NCI-H2029 (cell line): ENCODE measurements around the gene ARAP2.
"Not testable (repeated sequence)": the region's sequence is repeated elsewhere in the genome, so short reads cannot be mapped to it uniquely, and the experiment has no call there.

Experiments used
- DNase-seq: peaks from one replicate; lab custom pipeline; 2025; lab: John Stamatoyannopoulos, UW

The ARAP2 gene

GRCh38 chr4:36214735-36215485, 29.4 kb downstream of the ARAP2 start:
- no peak for DNase-seq

DNA sequence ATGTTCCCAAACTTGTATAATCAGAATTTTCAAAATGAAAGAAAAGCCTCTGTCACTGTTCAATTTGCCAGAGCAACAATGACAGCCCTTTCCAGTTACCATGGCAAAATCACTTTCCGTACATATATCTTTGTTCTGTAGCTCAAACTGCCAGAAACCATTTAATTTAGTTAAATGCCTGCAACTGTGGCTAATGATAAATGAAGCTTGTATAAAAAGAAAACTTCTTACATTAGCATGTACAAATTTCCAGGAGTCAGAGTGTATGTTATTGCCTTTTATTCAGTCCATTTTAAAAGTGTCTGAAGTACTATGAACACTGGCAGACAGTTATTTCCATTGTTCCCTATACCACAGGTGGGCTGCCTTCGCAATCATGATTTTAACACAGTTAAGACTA, 30.3 kb downstream of the ARAP2 start:
- no peak for DNase-seq

- DNase-seq: no peak
These were observed 33.2 kb downstream of the ARAP2 start for GRCh38 chr4:36211084-36211483.

GRCh38 chr4:36209941-36210649, 34.2 kb downstream of the ARAP2 start:
- no peak for DNase-seq

- DNase-seq: no peak
These were observed 35.3 kb downstream of the ARAP2 start for GRCh38 chr4:36208893-36209473.

DNA sequence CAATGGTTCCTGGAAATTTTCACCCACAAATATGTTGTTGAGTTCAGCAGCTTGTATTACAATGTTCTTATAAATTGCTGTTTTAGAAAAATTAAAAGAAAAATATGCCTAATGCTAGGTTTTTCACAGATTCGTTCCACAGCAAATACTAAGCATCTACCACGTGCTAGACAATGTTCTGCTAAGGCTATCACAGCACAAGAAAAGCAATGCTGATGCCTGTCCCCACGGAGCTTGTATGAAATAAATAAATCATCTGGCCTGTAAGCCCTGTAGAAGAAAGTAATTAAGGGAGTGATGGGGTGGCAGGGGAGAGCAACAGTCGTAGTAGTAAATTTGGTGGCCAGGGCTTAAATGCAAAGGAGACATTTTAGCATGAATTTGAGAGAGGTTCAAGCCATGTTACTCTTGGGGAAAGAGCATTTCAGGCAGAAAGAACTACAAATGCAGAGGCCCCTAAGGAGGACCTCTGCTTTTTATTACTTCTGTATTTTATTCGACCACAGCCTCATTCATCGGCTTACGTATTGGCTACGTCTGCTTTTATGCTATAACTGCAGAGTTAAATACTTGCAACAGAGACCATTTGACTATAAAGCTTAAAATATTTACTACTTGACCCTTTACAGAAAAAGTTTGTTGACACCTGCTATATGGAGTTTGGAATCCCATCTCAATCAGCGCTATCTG, 36.3 kb downstream of the ARAP2 start:
- DNase-seq: no peak

DNA sequence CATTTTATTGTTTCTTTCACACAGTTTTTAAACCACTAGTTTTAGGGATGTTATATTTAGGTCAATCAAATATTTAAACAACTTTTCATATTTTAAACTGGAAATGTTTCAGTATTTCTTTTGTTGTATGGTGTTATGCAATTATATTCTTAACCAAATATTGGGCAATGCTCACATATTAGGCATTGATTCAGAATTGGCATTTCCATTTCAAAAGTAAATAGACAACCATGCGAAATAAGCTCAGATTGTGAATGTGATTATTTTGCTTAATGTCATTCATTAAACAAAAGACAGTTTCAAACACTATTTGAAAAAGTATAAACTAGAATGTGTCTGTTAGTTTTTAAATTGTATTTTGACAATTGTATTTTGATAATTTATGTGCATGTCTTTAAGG, 36.9 kb downstream of the ARAP2 start:
- DNase-seq: no peak

GRCh38 chr4:36206603-36207311, 37.6 kb downstream of the ARAP2 start:
- no peak for DNase-seq

DNA sequence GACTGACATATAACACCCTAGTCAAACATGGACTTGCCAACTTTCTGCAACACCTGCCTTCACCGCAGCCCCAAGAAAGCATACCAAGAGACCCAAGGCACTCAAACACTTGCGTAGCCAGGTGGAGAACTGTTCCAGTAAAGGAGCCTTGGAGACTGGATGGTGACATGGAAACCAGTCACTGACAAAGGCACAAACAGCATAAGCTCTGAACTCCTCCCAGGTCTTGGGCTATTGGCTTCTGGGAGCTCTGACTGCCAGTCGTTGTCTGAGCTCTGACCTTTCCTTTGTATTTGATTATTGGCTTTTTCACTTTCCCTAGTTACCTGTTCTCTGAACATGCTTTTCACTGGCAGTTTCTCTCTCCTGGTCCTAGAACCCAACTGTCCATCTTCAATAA, 38.3 kb downstream of the ARAP2 start:
- DNase-seq: no peak

GRCh38 chr4:36198861-36199260, 45.5 kb downstream of the ARAP2 start:
- DNase-seq: no peak

- no peak for DNase-seq
These were observed 46.1 kb downstream of the ARAP2 start for GRCh38 chr4:36198068-36198808.

- DNase-seq: no peak
These were observed 46.8 kb downstream of the ARAP2 start for GRCh38 chr4:36197501-36197900.

DNA sequence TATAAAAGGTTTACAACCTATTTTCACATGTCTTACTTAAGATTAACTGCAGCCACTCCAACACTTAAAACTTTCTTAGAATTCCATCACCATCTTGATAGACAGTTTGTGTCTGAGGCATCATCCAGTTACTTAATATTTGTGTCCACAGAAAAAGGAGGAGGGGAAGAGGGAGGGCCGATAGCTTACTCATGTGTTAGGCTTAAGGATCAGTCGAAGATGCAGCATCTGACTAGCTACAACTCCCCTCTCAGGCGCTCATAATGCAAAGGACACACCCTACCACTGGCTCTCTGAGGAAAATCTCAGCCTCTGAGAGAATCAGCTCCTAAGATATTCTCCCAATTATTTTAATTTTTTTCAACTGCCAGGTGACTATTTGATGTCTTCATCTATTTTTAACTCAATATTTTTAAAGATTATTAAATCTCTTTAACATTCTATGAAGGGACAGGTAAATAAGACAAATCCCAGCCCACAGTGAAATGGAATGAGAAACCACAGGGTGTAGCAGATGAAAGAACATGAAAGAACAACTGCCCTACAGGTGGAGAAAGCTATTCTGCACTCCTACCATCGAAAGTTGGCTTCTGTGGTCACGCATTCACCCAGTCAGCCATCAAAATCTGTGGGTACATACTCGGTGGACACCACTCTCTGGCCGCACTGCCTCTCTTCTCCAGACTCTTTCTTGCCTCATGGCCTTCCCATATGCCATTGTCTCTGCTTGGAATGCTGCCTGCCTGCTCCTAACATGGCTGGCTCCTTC, 48.0 kb downstream of the ARAP2 start:
- DNase-seq: no peak

- no peak for DNase-seq
These were observed 51.4 kb downstream of the ARAP2 start for GRCh38 chr4:36192922-36193321.

GRCh38 chr4:36189511-36190226, 54.6 kb downstream of the ARAP2 start:
- DNase-seq: no peak

GRCh38 chr4:36187723-36188333, 56.5 kb downstream of the ARAP2 start:
- DNase-seq: peak; percentile 1

- no peak for DNase-seq
These were observed 60.5 kb downstream of the ARAP2 start for GRCh38 chr4:36183665-36184393.

DNA sequence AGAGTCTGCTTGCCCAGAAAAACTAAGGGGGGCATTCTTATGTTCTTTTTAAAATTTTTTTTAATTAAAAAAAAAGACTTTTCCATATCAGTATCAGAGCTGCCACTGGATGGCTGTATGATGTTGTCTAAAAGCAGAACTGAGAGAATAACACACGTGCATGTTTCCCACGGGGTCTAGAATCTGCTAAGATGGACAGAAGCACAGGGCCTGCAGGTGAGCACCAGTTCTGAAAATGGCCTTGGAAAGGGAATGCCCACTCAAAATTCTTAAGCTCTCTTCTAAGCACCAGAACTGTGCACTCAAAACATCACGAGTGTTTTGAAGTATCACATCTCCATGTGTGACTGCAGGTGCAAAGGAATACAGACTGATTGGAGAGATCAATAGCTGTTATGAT, 61.1 kb downstream of the ARAP2 start:
- no peak for DNase-seq

DNA sequence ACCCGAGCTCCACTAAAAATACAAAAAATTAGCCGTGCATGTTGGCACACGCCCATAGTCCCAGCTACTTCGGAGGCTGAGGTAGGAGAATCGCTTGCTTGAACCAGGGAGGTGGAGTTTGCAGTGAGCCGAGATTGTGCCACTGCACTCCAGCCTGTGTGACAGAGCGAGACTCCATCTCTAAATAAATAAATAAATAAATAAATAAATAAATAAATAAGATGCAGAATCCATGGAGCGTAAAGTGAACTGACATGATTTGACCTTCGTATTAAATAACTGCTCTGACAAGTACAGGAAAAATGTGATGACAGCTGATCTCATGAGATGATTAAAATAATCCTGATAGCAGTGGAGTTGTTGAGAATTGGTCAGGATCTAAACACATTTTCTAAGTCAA, 62.0 kb downstream of the ARAP2 start:
- not testable (repeated sequence) for DNase-seq
